ENCODE measurements around the gene ZDHHC14.
A peak's percentile ranks its signal among the peaks of the same experiment; 100 is the strongest.

Gene ZDHHC14

DNA sequence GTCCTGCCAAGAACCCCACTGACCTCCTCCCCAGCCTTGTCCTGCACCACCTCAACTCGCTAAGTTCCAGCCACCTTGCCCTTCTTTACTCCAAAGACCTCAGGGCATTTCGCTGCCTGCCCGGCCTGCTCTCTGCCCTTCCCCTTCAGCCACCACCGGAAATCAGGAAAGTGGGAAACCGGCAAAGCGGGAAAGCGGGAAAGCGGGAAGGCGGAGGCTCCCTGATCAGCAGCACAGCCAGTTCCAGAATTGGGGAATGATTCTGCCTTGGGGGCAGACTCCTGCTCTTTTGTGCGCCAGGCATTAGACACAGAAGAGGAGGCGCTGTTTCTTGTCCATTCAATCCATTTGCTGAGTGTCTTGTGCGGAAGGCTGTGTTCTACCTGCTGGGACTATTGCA lies 111.3 kb downstream of the ZDHHC14 start:
- no peak for ATAC-seq
- Mint-ChIP-seq H3K4me3 (no peak overlapping the region), H3K27ac (peak overlapping the region; percentile 15), H3K4me1 (peaks cover 35% of the 10 kb centered on the region), H3K9me3 (no peaks in the 10 kb centered on the region), H3K36me3 (no peaks in the 10 kb centered on the region)
- DNase-seq (ENCODE audit: low spot score in 2 of 2): peak in 1 of 2 donors; percentile 35

DNA sequence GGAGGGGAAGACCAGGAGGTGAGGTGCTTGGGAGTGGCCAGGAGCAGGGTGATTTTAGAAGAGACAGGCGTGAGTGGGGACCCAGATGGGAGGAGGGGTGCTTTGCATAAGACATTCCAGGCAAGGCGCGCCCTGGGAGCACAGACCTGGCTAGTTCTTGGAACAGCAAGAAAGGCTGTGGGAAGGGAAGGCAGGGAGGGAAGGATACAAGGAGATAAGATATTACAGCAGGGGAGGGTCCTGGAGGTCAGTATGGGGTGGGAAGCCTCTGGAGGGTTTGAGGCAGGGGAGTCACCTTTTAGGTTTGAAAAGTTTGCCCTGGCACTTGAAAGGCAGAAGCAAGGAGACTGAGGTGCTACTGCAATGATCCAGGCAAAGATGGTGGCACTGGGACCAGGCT lies 111.8 kb downstream of the ZDHHC14 start:
- no peak for ATAC-seq
- peak in 1 of 2 donors; percentile 34 for DNase-seq (ENCODE audit: low spot score in 2 of 2)
- H3K36me3 Mint-ChIP-seq: no peaks in the 10 kb centered on the region
- peak overlapping the region; percentile 15 for H3K27ac Mint-ChIP-seq
- no peak overlapping the region for H3K4me3 Mint-ChIP-seq
- peaks cover 38% of the 10 kb centered on the region for H3K4me1 Mint-ChIP-seq
- H3K9me3 Mint-ChIP-seq: no peaks in the 10 kb centered on the region

DNA sequence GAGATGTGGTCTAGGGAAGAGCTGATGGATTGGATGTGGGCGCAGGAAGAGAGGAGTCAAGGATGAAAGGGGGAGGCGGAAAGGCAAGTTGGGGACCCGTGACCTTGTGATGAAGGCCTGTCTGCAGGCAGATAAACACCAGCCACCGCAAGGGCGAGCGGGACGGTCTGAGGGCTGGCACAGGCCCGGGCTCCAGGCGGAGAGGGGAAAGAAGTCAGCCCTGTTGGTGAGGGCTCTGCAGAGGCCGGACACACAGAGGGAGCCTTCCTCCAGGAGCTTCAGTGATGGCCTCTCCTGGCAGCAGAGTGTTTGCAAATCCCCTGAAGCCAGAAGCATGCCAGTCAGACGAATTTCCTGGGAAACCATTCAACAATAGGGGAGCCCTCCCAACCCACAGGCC lies 112.2 kb downstream of the ZDHHC14 start:
- DNase-seq (ENCODE audit: low spot score in 2 of 2): no peak
- Mint-ChIP-seq H3K9me3 (no peaks in the 10 kb centered on the region), H3K36me3 (no peaks in the 10 kb centered on the region), H3K27ac (peak overlapping the region; percentile 15), H3K4me1 (peaks cover 43% of the 10 kb centered on the region), H3K4me3 (no peak overlapping the region)
- ATAC-seq: no peak

DNA sequence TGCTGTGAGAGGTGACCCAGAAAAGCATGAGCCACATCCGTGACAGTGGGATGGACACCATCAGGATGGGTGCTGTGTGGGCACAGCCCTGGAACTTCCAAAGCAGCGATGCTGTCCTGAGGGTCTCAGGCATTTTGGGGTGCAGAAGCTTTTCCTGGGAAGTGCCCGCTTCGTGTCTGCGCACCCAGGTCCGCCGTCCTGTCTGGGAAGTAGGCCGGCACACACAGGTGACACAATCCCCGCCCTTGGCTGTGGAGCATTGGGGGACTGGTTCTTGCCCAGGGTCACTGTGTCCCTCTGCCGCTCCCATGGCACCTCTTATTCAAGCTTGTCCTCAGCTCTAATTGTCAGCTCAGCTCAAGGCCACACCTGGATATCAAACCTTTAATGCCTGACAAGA lies 112.6 kb downstream of the ZDHHC14 start:
- peaks cover 44% of the 10 kb centered on the region for H3K4me1 Mint-ChIP-seq
- DNase-seq (ENCODE audit: low spot score in 2 of 2) (no peak), ATAC-seq (no peak)
- no peak overlapping the region for H3K27ac Mint-ChIP-seq
- no peak overlapping the region for H3K4me3 Mint-ChIP-seq
- H3K9me3 Mint-ChIP-seq: no peaks in the 10 kb centered on the region
- H3K36me3 Mint-ChIP-seq: no peaks in the 10 kb centered on the region

DNA sequence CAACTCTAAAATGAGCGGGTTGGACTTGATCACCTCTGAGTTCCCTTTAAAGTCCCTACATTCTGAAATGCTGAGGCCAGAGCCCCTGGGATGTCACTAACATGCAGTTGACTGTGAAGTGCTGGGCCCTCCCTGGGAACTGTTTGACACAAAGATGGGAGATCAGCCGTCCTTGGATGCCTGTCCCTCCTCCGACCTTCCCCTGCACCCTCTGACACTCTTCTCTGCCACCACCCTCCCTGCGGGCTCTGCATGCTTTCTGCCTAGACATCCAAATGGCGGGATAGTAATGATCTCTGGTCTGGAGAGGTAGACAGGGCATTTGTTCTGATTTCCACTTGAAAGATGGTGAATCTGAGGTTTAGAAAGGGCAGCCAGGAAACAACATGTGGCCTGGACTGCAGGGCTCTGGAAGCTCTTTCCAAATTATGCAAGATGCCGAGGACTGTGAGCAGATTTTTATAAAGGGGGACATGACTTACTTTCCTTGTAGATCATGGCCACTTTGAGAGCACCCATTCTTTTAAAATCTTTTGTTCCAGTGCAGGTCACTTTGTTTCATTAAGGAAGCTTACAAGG lies 113.2 kb downstream of the ZDHHC14 start:
- H3K27ac Mint-ChIP-seq: peak overlapping the region; percentile 17
- ATAC-seq: no peak

DNA sequence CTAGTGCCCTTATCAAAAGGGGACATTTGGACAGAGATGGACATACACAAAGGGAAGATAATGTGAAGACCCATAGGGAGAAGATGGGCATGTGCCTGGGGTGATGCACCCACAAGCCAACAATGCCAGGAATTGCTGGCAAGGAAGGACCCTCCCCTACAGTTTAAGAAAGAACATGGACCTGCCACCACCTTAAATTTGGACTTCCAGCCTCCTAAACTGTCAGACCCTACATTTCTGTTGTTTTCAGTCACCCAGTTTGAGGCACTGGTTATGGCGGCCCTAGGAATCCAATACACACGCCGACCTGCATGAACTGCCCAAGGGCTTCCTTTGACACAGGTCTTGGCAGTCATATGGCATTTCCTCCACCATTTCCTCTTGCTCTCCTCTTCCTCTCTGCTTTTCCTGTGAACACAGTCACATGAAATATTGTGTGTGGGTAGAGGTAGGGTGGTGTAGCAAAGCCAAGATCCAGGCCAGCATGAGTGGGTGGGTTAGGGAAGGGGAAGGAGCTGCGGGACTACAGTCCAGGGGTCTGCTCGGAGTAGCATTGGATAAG lies 115.6 kb downstream of the ZDHHC14 start:
- DNase-seq (ENCODE audit: low spot score in 2 of 2) (no peak), ATAC-seq (no peak)
- Mint-ChIP-seq H3K9me3 (peaks cover 6% of the 10 kb centered on the region), H3K4me1 (peaks cover 47% of the 10 kb centered on the region), H3K4me3 (no peak overlapping the region), H3K27ac (no peak overlapping the region), H3K36me3 (no peaks in the 10 kb centered on the region)

More for the DNA sequence above, 113.2 kb downstream of the ZDHHC14 start:
- Mint-ChIP-seq H3K9me3 (no peaks in the 10 kb centered on the region), H3K36me3 (no peaks in the 10 kb centered on the region), H3K4me3 (no peak overlapping the region), H3K4me1 (peaks cover 44% of the 10 kb centered on the region)
- peak in 1 of 2 donors; percentile 33 for DNase-seq (ENCODE audit: low spot score in 2 of 2)

DNA sequence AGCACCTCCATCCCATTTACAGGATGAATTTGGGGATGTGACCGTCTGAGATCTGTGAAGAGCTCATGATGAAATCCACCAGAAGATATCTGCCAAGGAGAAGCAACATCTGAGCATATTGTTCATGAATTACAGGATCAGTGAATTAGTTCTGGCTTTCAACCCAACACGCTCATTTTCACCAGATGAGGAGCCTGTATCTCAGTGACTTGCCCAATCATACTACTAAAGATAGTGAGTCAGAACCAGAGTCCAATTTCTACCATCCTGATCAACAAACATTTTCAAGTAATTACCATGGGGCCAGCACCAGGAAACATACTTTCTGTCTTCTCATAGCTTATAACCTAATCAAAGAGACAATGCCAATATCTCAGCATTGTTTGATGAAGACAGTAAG lies 116.6 kb downstream of the ZDHHC14 start:
- Mint-ChIP-seq H3K4me3 (no peak overlapping the region), H3K27ac (no peak overlapping the region), H3K4me1 (peaks cover 47% of the 10 kb centered on the region), H3K9me3 (peaks cover 6% of the 10 kb centered on the region), H3K36me3 (no peaks in the 10 kb centered on the region)
- DNase-seq (ENCODE audit: low spot score in 2 of 2) (no peak), ATAC-seq (peak; percentile 86)

DNA sequence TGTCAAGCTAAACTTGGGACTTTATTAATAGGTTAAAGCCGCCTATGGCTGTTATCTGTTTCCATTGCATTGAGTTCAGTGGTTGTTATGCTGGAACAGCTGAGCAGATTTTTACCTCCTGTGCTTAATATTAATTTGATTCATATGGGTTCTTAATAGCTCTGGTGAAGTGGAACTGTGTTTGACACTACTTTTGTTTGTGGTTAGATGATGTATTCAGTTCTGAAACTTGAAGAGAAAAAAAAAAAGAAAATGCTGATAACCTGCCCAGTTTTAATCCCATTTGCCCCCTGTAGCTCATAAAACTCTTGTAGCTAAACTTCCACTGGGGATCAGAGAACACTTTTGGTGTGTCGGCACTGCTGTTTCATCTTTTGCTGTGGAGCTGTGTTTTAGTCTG lies 117.8 kb downstream of the ZDHHC14 start:
- peak; percentile 53 for ATAC-seq
- H3K4me3 Mint-ChIP-seq: no peak overlapping the region
- peaks cover 6% of the 10 kb centered on the region for H3K9me3 Mint-ChIP-seq

DNA sequence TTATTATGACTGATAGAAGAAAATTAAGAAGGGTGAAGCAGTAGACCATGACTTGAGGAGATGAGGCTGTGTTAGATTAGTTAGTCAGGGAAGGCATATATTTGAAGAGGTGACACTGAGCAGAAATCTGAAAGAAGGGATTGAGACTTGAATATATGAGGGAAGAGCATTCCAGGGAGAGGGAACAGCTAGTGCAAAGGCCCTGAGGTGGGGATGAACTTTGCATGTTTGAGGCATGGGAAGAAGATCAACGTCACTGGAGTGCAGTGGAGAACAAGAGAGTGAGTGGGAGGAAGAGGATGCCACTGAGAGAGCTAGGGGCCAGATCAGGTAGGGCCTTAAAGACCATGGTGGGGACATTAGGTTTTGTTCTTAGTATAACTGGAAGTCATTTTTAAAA lies 119.0 kb downstream of the ZDHHC14 start:
- ATAC-seq (no peak), DNase-seq (ENCODE audit: low spot score in 2 of 2) (no peak)
- no peak overlapping the region for H3K4me3 Mint-ChIP-seq
- H3K36me3 Mint-ChIP-seq: no peaks in the 10 kb centered on the region
- H3K9me3 Mint-ChIP-seq: peaks cover 8% of the 10 kb centered on the region
- H3K27ac Mint-ChIP-seq: no peak overlapping the region
- peaks cover 41% of the 10 kb centered on the region for H3K4me1 Mint-ChIP-seq

More for the DNA sequence above, 117.8 kb downstream of the ZDHHC14 start:
- DNase-seq (ENCODE audit: low spot score in 2 of 2): peak in 1 of 2 donors; percentile 40
- Mint-ChIP-seq H3K4me1 (peaks cover 41% of the 10 kb centered on the region), H3K36me3 (no peaks in the 10 kb centered on the region), H3K27ac (no peak overlapping the region)

DNA sequence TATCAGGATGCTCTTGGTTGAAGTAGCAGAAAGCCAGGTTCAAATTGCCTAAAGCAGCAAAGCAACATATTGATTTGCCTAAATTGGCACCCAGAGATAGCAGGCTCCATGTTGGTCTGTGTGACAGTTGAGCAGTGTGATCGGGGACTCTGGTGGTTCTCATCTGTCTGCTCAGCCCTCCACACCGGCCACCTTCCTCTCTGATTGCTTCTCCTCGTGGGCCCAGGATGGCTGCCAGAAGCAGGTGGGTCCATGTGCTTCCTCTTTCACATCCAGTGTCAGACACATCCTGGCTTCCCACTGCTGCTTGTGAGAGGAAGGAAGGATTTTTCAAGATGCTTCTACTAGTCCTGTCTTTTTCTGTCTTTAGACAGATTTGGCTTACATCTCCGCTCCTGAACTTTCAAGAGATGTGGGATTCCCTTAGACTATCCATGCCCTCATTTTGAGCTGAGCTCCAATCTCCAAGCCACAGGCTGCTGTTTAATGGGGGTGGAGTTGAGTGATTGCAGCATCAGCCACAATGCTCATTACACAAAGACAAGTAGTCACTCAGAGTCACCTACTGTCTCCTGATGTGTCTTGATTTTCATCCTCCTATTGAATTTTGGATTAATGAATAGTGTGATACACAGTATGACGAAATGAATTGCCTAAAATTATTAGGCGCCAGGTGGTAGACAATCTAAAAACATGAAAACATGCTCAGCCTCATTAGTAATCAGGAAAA lies 122.2 kb downstream of the ZDHHC14 start:
- Mint-ChIP-seq H3K9me3 (peaks cover 17% of the 10 kb centered on the region), H3K36me3 (no peaks in the 10 kb centered on the region), H3K27ac (no peak overlapping the region), H3K4me1 (peaks cover 19% of the 10 kb centered on the region), H3K4me3 (no peak overlapping the region)
- DNase-seq (ENCODE audit: low spot score in 2 of 2): no peak
- ATAC-seq: no peak

DNA sequence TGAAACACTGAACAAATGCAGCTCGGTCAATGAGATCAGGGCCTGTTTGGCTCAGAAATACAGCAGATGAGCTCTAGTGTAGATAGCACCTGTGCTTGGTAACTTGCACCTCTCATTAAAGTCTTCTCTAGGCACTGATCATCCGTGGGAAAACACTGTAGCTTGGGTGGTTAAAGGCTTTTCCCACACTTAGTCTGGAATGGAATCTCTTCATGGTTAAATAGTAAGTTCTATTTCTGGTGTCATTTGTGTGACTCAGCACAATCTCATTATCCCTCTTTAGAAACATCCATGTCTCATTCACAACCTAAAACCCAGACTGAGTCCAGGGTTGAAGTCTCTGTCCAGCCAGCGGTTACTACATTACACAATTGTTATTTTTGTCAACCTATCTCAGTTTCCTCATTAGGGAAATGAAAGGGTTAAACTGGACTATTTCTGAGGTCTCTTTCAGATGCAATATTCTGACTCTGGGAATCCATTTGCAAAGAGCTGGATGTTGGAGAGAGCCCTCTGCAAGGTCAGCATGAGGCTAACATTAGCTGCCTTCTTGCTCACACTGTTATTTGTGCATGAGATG lies 125.0 kb downstream of the ZDHHC14 start:
- no peak for DNase-seq (ENCODE audit: low spot score in 2 of 2)
- ATAC-seq: no peak
- peaks cover 15% of the 10 kb centered on the region for H3K4me1 Mint-ChIP-seq
- no peaks in the 10 kb centered on the region for H3K36me3 Mint-ChIP-seq
- peaks cover 13% of the 10 kb centered on the region for H3K9me3 Mint-ChIP-seq
- no peak overlapping the region for H3K4me3 Mint-ChIP-seq
- no peak overlapping the region for H3K27ac Mint-ChIP-seq

DNA sequence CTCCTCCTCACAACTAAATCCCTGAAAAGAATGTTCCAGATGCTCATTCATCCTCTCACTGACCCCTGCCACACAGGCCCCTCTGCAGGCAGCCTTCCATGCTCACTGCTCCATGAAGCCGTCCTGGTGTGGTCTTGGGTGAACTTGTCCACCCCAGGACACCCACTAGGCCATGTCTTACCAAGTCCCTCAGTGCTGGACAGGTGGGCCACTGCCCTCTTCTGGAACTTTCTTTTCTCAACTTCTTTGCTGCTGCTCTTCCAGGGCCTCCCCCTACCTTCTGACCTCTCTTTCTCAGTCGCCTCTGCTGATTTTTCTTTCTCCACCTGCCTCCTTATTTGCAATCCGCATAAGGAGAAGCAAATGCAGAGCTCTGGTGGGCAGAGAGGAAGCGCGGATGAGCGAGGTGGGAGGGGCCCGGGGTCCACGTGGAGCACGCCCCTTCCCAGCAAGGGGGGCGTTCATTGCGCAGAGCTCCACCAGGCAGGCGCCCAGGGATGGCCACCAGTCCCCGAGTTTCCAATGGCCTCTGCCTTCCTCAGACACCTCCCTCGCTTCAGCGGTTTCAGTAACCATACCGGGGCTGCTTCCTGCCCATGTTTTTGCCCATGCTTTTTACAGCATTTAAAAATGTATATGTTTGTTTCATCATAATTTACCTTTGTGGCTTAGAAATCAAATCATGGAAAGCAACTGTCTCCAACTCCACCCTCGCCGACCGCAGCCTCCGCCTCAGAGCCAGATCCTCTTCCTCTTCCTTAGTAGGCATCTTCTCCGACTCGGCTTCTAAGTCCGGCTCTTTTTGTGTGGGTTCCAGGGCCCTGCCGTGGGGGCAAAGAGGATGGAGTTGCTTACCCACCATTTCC lies 129.6 kb downstream of the ZDHHC14 start:
- peak; percentile 58 for ATAC-seq
- Mint-ChIP-seq H3K4me1 (peaks cover 26% of the 10 kb centered on the region), H3K27ac (peak overlapping the region; percentile 86), H3K36me3 (no peaks in the 10 kb centered on the region), H3K4me3 (peak overlapping the region; percentile 69), H3K9me3 (peaks cover 8% of the 10 kb centered on the region)
- DNase-seq (ENCODE audit: low spot score in 2 of 2): no peak

DNA sequence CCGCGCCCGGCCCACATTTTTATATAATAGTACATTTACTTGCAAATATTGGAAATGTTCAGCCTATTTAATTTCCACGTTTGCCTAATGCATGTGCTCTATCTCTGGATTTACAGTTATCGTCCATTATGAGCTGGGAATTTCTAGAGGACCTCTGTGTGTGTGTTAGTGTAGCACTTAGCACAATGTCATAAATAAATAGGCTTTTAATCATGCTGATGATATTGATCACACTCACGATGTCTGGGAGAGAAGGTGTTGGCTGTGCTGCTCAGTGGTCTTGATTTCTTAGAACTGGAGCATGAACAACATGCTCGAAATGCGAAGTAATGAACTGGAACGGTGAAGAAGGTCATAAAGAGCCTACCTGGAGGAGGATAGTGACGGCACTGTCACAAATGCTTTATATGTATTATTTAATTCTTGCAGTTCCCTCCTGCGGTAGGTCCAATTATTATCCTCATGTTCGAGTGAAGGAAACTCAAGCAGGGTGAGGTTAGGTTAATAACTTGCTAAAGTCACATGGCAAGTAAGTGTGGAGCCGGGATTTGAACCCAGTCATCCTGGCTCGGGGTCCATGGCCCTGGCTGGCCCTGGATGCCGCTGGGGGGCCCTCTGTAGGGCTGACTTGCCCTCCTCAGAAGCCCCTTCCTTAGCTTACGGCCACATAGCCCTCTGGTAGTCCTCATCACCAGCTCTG lies 130.8 kb downstream of the ZDHHC14 start:
- peaks cover 5% of the 10 kb centered on the region for H3K36me3 Mint-ChIP-seq
- H3K4me3 Mint-ChIP-seq: no peak overlapping the region

DNA sequence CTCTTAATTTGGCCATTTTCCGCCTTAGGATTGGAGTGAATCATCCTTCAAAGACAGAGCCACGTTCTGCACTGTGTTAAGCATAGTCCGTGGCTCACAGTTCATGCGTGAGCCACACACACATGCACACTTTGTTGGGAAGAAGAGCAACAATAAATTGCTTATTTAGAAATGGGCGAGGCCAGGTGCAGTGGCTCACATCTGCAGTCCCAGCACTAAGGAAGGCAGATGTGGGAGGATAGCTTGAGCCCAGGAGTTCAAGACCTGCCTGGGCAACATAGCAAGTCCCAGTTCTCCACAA lies 131.3 kb downstream of the ZDHHC14 start:
- Mint-ChIP-seq H3K4me3 (no peak overlapping the region), H3K4me1 (peaks cover 26% of the 10 kb centered on the region), H3K36me3 (peaks cover 5% of the 10 kb centered on the region), H3K27ac (no peak overlapping the region), H3K9me3 (peaks cover 2% of the 10 kb centered on the region)
- no peak for DNase-seq (ENCODE audit: low spot score in 2 of 2)
- no peak for ATAC-seq

More for the DNA sequence above, 130.8 kb downstream of the ZDHHC14 start:
- DNase-seq (ENCODE audit: low spot score in 2 of 2) (no peak), ATAC-seq (no peak)
- peaks cover 26% of the 10 kb centered on the region for H3K4me1 Mint-ChIP-seq
- H3K27ac Mint-ChIP-seq: no peak overlapping the region
- H3K9me3 Mint-ChIP-seq: peaks cover 5% of the 10 kb centered on the region
